ENCODE measurements around the gene CFAP97.

- TF ChIP-seq CTCF (IDR thresholded peaks at IDR 0.05 in 4 of 5, conservative IDR thresholded peaks at IDR 0.05 in 1 of 5) (no peak), POLR2A (IDR thresholded peaks at IDR 0.05) (no peak)
Measured at GRCh38 chr4:185227131-185227551, 23.3 kb upstream of the CFAP97 start.
